Stimulated activated naive B cell treated with anti-CD40 and anti-IgM and Interleukin-4, amounts not matched to agents 10 μg/mL and 1 μg/mL and 100 μg/mL, for 72 hours (primary cell): Measurements from ENCODE around the gene TRAK2.

ENCODE experiments used
- ATAC-seq, 2 donors: fragments of 150-1000 bp; cut with Tn5 transposase; replicated peaks; 2 replicates each; pipeline ENCODE4 v1.10.0; 2021; ENCODE audit warnings: moderate library complexity in 1 of 2
- DNase-seq: peaks from one replicate; pipeline ENCODE4 v3.0.0; 2021
- H3K27ac Mint-ChIP-seq: one replicate; pipeline ENCODE4 v1.8.0; 2022; ENCODE audit warnings: mild to moderate bottlenecking, mixed read lengths
- H3K27me3 Mint-ChIP-seq, 2 donors: one replicate each; pipeline ENCODE4 v1.8.0; 2022; ENCODE audit warnings: mixed read lengths in 2 of 2
- H3K36me3 Mint-ChIP-seq, 2 donors: one replicate each; pipeline ENCODE4 v1.8.0; 2022; ENCODE audit warnings: mixed read lengths in 2 of 2, mild to moderate bottlenecking in 1 of 2
- H3K4me1 Mint-ChIP-seq, 2 donors: one replicate each; pipeline ENCODE4 v1.8.0; 2022; ENCODE audit warnings: mixed read lengths in 2 of 2, mild to moderate bottlenecking in 1 of 2
- H3K4me3 Mint-ChIP-seq, 2 donors: one replicate each; pipeline ENCODE4 v1.8.0; 2022; ENCODE audit warnings: mild to moderate bottlenecking in 2 of 2, mixed read lengths in 2 of 2, moderate library complexity in 1 of 2
- H3K9me3 Mint-ChIP-seq, 2 donors: one replicate each; pipeline ENCODE4 v1.8.0; 2022; ENCODE audit warnings: mixed read lengths in 2 of 2, mild to moderate bottlenecking in 1 of 2

Gene TRAK2

DNA sequence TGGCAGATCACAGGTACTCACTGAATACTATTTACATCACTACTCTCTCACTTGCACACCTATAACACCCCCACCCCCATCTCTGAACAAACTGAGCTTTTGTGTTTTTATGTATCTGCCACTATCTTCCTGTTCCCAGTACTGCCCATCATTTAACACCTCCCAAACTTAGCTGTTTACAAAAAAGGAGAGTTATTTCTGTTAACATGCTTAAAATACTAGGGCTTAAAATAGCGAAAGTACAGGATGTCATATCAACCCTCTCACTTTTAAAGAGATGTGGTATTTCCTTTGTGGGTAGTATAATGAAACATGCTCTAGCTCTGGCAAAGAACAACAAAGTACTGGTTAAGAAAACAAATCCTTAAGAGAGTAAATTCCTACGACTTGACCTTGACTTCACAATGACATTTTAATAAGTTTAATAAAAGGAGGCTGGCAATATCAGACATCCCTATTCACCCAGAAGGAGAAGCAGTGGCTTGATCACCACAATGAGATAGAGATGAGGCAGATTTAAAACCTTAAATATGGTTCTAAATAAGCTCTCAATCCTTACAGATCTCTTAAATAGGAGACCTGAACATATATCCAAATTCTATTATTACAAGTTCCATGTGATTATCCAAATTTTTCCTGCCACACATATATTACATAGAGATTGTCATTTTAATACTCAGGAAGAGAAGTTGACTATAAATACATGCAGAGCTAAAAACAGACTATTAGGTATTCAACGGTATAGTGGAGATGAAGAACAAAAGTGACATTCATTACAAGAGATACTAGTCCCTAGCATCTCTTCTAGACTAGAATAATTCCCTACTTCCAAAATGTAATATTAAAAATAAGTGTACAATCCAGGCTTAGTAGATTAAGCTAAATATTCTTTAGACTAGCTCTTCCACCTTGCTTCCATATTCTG, 36.9 kb downstream of the TRAK2 start:
- peaks cover 10 to 19% of the 10 kb centered on the region in 2 donors for H3K4me1 Mint-ChIP-seq
- peaks cover 0 to 4% of the 10 kb centered on the region in 2 donors for H3K9me3 Mint-ChIP-seq
- no peak overlapping the region for H3K4me3 Mint-ChIP-seq
- DNase-seq (no peak), ATAC-seq (peak; percentile 84 to 85)
- H3K36me3 Mint-ChIP-seq: peaks cover 22 to 39% of the 10 kb centered on the region in 2 donors
- no peak overlapping the region for H3K27ac Mint-ChIP-seq
- no peaks in the 10 kb centered on the region for H3K27me3 Mint-ChIP-seq

DNA sequence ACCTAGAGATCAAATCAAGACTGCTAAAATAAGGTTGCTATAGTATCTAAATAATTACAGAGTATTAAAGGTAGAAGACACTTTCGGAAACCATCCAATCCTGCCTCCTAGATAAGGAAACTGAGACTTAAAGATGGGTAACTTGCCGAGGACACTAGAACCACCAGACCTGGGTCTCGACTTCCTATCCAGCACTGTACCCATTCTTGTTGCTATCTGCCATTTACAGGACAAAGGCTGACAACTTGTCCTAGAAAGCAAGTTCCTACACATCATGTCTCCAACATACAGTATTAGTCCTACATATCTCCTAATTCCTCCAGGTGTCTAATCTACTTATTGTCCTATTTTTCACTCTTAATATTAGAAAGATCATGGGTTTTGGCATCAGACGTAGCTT, 37.7 kb downstream of the TRAK2 start:
- ATAC-seq: peak in 1 of 2 donors; percentile 16
- no peak overlapping the region for H3K4me3 Mint-ChIP-seq

GRCh38 chr2:201413143-201413542, 38.1 kb downstream of the TRAK2 start:
- Mint-ChIP-seq H3K36me3 (peaks cover 19 to 33% of the 10 kb centered on the region in 2 donors), H3K27me3 (no peaks in the 10 kb centered on the region), H3K4me3 (no peak overlapping the region), H3K9me3 (peaks cover 0 to 4% of the 10 kb centered on the region in 2 donors), H3K27ac (no peak overlapping the region), H3K4me1 (peaks cover 0 to 19% of the 10 kb centered on the region in 2 donors)
- ATAC-seq: no peak
- no peak for DNase-seq

More for the DNA sequence above, 37.7 kb downstream of the TRAK2 start:
- Mint-ChIP-seq H3K4me1 (peaks cover 2 to 19% of the 10 kb centered on the region in 2 donors), H3K36me3 (peaks cover 19 to 33% of the 10 kb centered on the region in 2 donors), H3K27ac (no peak overlapping the region), H3K9me3 (peaks cover 0 to 4% of the 10 kb centered on the region in 2 donors), H3K27me3 (no peaks in the 10 kb centered on the region)
- no peak for DNase-seq

DNA sequence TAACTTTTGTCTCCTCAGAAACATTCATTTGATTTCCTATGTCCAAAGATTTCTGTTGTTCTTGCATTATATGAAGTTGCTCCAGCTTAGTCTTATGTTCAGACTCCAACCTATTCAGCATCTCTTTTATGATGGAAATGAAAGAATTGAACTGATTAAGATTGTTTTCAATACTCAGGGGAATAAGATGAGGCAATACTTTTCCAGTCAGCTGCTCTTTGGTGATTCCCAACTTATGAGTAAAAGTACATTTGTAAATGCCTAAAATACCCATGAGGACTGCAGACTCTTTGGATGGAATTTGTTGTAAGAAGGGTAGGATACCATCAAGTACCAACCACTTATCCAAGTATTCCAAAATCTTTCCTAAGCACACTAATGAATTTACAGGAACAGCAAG, 39.8 kb downstream of the TRAK2 start:
- Mint-ChIP-seq H3K4me1 (peaks cover 0 to 22% of the 10 kb centered on the region in 2 donors), H3K4me3 (no peak overlapping the region), H3K36me3 (peaks cover 15 to 29% of the 10 kb centered on the region in 2 donors), H3K27ac (peak overlapping the region; percentile 63), H3K27me3 (no peaks in the 10 kb centered on the region), H3K9me3 (peaks cover 0 to 4% of the 10 kb centered on the region in 2 donors)
- DNase-seq: no peak
- no peak for ATAC-seq

DNA sequence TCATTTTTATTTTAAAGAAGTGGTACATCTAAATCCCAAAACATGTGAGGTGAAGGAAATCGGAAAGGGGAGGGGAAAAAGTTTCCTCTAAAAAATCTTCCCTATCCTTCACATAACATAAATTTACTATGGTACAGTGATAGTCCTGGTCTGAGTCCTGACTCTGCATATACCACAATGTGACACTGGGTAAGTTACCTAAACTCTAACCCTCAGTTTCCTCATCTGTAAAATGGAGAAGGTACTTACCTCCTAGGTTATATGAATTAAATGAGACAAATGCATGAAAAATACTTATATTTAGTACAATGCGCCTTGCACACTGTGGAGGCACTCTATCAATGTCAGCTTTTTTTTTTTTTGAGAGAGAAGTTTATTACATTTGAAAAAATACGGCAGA, 42.3 kb downstream of the TRAK2 start:
- peaks cover 18 to 27% of the 10 kb centered on the region in 2 donors for H3K4me1 Mint-ChIP-seq
- H3K36me3 Mint-ChIP-seq: peaks cover 15 to 40% of the 10 kb centered on the region in 2 donors
- no peak for ATAC-seq
- no peak overlapping the region for H3K4me3 Mint-ChIP-seq
- H3K27ac Mint-ChIP-seq: no peak overlapping the region
- peaks cover 0 to 4% of the 10 kb centered on the region in 2 donors for H3K9me3 Mint-ChIP-seq
- H3K27me3 Mint-ChIP-seq: no peaks in the 10 kb centered on the region
- DNase-seq: no peak

DNA sequence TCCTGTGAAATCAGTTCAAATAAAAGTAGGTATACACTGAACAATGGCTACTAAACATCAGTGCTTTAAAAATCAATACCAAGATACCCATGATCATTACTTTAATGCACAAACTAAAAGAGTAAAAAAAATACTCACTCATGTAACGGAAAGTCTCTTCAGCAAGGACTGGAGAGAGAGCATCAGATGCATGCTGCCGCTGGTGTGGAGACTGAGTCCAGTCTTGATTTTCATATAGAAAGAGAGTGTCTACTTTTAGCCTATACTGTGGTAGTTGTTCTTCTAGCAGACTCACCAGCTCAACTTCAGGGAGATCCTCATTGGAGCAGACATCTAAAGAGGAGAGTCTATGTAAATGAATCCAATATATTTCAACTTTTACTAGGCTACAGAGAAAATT, 44.0 kb downstream of the TRAK2 start:
- DNase-seq: no peak
- Mint-ChIP-seq H3K4me1 (peaks cover 25 to 28% of the 10 kb centered on the region in 2 donors), H3K27ac (no peak overlapping the region), H3K36me3 (peaks cover 17 to 41% of the 10 kb centered on the region in 2 donors), H3K27me3 (no peaks in the 10 kb centered on the region), H3K4me3 (no peak overlapping the region), H3K9me3 (peaks cover 0 to 4% of the 10 kb centered on the region in 2 donors)
- ATAC-seq: no peak

DNA sequence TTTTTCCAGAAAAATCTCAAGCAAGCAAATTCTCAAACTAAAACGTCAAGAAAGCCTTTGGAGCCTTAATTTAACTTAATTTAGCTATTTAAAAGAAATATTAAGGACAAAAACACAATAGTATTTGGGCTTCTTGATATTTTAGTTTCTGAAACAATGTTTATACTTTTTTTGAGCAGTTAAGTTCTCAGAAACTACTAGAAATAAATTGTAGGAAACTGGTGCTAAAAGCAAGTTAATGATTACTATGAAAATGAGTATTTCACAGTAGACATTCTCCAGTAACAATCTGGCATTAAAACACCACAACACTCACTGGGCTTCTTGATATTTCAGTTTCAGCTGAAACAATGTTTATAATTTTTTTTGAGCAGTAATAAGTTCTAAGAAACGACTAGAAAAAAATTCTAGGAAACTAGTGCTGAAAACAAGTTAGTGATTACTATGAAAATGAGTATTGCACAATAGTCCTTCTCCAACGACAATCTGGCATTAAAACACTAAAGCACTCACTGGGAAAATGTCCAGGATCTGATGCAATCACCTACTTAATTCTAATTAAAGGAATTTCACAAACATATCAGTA, 45.1 kb downstream of the TRAK2 start:
- Mint-ChIP-seq H3K4me3 (no peak overlapping the region), H3K4me1 (peaks cover 17 to 25% of the 10 kb centered on the region in 2 donors), H3K36me3 (peaks cover 13 to 30% of the 10 kb centered on the region in 2 donors), H3K27ac (no peak overlapping the region), H3K9me3 (no peaks in the 10 kb centered on the region), H3K27me3 (no peaks in the 10 kb centered on the region)
- DNase-seq (no peak), ATAC-seq (peak; percentile 31 to 59)

GRCh38 chr2:201404699-201405280, 46.5 kb downstream of the TRAK2 start:
- ATAC-seq (no peak), DNase-seq (no peak)
- Mint-ChIP-seq H3K27me3 (no peaks in the 10 kb centered on the region), H3K4me1 (peaks cover 12 to 25% of the 10 kb centered on the region in 2 donors), H3K27ac (no peak overlapping the region), H3K4me3 (no peak overlapping the region), H3K36me3 (peaks cover 7 to 22% of the 10 kb centered on the region in 2 donors), H3K9me3 (no peaks in the 10 kb centered on the region)

- Mint-ChIP-seq H3K4me3 (no peak overlapping the region), H3K27me3 (no peaks in the 10 kb centered on the region), H3K9me3 (no peaks in the 10 kb centered on the region), H3K27ac (no peak overlapping the region), H3K4me1 (peaks cover 12 to 25% of the 10 kb centered on the region in 2 donors), H3K36me3 (peaks cover 9 to 29% of the 10 kb centered on the region in 2 donors)
- ATAC-seq (no peak), DNase-seq (no peak)
These were observed 47.4 kb downstream of the TRAK2 start for GRCh38 chr2:201403880-201404279.

DNA sequence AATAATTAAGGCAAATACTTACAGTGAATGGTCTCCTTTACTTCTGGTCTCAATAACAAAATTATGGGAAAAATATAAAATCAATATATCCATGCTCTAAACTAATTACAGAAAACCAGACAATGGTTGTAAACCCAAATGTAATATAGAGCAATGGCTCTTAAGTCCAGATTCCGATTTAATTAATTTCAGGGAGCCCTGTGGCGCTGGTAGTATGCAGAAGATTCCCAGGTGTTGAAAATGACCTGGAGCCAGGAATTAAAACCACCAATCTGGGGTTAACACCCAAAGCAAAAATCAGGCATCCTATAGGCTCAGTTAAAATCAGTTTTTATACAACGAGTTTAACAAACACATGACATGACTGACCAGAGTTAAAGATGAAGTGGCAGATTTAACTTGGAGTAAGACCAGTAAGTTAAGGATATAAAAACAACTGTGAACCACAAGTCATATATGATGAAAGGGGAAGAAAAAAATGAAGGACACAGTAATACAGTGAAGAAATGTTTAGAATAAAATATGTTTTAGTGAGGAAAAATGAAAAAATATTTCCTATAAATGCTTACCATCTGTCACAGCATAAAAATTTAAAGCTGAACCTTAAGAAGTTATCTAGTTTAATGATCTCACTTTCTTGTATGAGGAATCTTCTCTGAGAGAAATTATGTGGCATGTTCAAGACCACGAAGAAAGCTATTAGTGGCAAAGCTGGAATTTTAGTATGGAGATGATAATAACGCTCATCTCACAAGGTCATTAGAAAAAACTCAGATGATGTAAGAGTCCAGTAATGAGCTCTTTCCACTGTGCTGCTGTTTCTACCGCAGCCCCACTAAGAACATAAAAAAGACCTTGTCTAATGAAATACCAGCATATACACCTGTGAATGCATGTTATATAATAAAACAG, 48.4 kb downstream of the TRAK2 start:
- Mint-ChIP-seq H3K4me1 (peaks cover 10 to 25% of the 10 kb centered on the region in 2 donors), H3K9me3 (no peaks in the 10 kb centered on the region), H3K27me3 (no peaks in the 10 kb centered on the region), H3K4me3 (no peak overlapping the region), H3K27ac (peak overlapping the region; percentile 39), H3K36me3 (peaks cover 9 to 34% of the 10 kb centered on the region in 2 donors)
- DNase-seq: no peak
- no peak for ATAC-seq

- ATAC-seq (no peak), DNase-seq (no peak)
- peaks cover 7 to 25% of the 10 kb centered on the region in 2 donors for H3K4me1 Mint-ChIP-seq
- no peak overlapping the region for H3K4me3 Mint-ChIP-seq
- no peak overlapping the region for H3K27ac Mint-ChIP-seq
- peaks cover 9 to 33% of the 10 kb centered on the region in 2 donors for H3K36me3 Mint-ChIP-seq
- no peaks in the 10 kb centered on the region for H3K27me3 Mint-ChIP-seq
- H3K9me3 Mint-ChIP-seq: no peaks in the 10 kb centered on the region
These were observed 49.4 kb downstream of the TRAK2 start for GRCh38 chr2:201401815-201402214.

DNA sequence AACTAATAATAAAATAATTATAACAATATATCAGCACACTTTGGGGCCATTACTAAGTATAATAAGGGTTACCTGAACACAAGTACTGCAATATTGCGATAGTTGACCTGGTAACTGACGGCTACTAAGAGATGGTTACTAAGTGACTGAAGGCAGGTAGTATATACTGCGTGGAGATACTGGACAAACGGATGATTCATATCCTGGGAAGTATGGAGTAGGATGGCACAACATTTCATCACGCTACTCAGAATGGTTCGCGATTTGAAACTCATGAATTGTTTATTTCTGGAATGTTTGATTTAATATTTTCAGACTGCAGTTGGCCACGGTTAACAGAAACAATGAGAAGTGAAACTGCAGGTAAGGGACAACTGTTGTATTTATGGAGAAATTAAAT, 54.7 kb downstream of the TRAK2 start:
- ATAC-seq (no peak), DNase-seq (no peak)
- Mint-ChIP-seq H3K9me3 (no peaks in the 10 kb centered on the region), H3K27me3 (no peaks in the 10 kb centered on the region), H3K4me3 (no peak overlapping the region), H3K4me1 (no peaks in the 10 kb centered on the region), H3K27ac (no peak overlapping the region), H3K36me3 (peaks cover 20 to 48% of the 10 kb centered on the region in 2 donors)

DNA sequence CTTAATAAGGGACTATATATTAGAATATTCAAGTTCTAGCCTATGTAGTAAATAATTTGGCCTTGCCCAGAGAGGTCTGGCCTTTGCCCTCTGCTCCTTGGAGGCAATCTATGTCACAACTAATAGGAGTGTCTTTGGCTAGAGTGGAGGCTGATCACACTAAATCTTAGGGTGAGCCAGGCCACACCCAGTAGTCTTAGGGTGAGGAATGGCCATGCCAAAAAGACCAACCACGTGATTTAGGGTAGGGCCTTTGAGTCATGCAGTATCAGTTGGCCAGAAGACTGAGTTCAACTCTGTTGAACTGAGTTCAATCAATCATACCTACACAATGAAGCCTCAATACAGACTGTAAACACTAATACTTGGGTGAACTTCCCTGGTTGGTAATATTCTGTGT, 68.1 kb downstream of the TRAK2 start:
- DNase-seq (no peak), ATAC-seq (no peak)
- no peaks in the 10 kb centered on the region for H3K27me3 Mint-ChIP-seq
- H3K9me3 Mint-ChIP-seq: peaks cover 3 to 6% of the 10 kb centered on the region in 2 donors
- H3K27ac Mint-ChIP-seq: no peak overlapping the region
- peaks cover 33 to 46% of the 10 kb centered on the region in 2 donors for H3K36me3 Mint-ChIP-seq
- no peaks in the 10 kb centered on the region for H3K4me1 Mint-ChIP-seq
- H3K4me3 Mint-ChIP-seq: no peak overlapping the region
